Measurements from ENCODE around the gene BDNF.

GRCh38 chr11:27740362-27741013 lies 40.2 kb upstream of the BDNF start:
- TF ChIP-seq CTCF (optimal IDR thresholded peaks at IDR 0.05 in 1 of 3, IDR thresholded peaks at IDR 0.05 in 1 of 3, conservative IDR thresholded peaks at IDR 0.05 in 1 of 3; ENCODE audit: extremely low read depth in 1 of 3, insufficient read depth in 2 of 3, low read length in 3 of 3) = no peak
- TF ChIP-seq EZH2 (IDR thresholded peaks at IDR 0.05; ENCODE audit: low read length) = no peak
